ENCODE measurements around the gene UNK.
A peak's percentile ranks its signal among the peaks of the same experiment; 100 is the strongest.
"Not testable (repeated sequence)": the region's sequence is repeated elsewhere in the genome, so short reads cannot be mapped to it uniquely, and the experiment has no call there.

Gene UNK

GRCh38 chr17:75755205-75755901 is 29.3 kb upstream of the UNK start:
- DNase-seq = no peak

GRCh38 chr17:75755990-75756389 is 28.6 kb upstream of the UNK start:
- no peak for DNase-seq

GRCh38 chr17:75756451-75757085 is 28.0 kb upstream of the UNK start:
- DNase-seq = no peak

DNA sequence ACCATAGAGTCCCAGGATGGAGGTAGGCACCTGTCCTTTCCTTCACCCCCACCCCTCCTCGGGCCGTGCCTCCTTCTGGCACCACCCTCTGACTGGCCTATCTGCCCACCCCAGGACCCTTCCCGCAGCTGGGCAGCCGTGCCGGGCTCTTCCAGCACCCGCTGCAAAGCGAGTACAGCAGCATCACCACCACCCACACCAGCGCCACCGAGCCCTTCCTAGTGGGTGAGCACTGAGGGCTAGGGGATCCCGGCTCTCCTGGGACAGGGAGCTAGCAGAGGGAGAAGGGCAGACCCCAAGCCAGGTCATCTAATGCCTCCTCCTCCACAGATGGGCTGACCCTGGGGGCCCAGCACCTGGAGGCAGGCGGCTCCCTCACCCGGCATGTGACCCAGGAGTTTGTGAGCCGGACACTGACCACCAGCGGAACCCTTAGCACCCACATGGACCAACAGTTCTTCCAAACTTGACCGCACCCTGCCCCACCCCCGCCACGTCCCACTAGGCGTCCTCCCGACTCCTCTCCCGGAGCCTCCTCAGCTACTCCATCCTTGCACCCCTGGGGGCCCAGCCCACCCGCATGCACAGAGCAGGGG is 27.4 kb upstream of the UNK start:
- DNase-seq = no peak

DNA sequence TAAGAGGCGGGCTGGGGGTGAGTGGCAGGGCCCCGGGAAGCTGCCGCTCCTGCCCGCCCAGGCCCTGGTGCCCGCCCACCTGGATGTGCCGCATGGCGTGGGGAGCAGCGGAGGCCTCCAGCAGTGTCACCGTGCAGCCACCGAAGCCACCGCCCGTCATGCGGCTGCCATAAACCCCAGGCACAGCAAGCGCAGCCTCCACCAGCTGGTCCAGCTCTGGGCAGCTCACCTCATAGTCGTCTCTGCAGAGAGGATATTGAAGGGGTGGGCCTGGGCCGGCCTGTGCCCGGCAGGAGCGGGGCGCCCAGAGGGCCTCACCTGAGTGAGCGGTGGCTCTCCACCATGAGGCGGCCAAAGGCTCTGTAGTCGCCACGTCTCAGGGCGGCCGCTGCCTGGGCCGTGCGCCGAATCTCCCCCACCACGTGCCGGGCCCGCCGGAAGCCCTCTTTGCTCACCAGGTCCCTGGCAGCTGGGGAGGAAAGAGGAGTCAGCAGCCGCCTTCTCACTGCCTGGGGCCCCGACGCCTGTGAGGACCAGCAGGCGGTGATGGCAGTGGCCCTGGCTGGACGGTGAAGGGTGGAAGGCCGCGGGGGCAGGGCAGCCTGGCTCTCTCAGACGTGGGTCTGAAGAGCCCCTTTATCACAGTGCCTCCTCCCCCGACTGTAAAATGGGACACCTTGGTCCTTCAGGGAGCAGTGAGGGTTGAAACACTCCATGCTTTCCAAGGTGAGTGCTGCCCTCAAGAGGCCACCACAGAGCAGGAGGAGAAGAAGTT is 26.3 kb upstream of the UNK start:
- no peak for DNase-seq

- DNase-seq = no peak
Observed at GRCh38 chr17:75759457-75759856, 25.1 kb upstream of the UNK start.

GRCh38 chr17:75759978-75760640 is 24.5 kb upstream of the UNK start:
- not testable (repeated sequence) for DNase-seq

GRCh38 chr17:75762513-75763268 is 21.9 kb upstream of the UNK start:
- DNase-seq = no peak

DNA sequence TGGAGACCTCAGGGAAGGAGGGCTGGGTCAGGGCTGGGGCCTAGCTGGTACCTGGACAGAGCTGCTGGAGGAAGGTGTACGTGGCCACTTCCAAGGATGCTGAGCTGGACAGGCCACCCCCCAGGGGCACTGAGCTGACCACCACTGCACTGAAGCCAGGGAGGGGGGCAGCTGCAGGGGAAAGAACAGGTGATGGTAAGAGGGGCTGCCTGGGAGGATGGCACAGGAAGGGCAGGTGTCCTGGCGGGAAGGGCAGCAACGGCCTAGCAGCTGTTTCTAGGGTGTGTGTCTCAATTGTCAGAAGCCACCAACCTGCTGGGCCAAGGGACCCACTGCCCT is 21.4 kb upstream of the UNK start:
- no peak for DNase-seq

GRCh38 chr17:75763613-75764416 is 20.8 kb upstream of the UNK start:
- no peak for DNase-seq

DNA sequence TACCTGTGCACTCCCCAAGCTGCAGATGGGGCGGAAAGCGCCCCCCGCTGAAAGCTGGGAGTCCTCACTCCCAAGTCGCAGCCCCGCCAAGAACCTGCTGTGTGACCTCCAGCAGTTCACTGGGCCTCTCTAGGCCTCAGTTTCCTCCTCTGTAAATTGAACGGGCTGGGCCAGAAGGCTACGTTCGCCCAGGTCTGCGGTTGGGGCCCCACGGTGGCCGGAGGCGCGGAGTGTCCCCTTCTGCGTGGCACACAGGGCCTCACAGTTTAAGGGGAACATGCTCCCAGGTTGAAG is 20.2 kb upstream of the UNK start:
- no peak for DNase-seq

DNA sequence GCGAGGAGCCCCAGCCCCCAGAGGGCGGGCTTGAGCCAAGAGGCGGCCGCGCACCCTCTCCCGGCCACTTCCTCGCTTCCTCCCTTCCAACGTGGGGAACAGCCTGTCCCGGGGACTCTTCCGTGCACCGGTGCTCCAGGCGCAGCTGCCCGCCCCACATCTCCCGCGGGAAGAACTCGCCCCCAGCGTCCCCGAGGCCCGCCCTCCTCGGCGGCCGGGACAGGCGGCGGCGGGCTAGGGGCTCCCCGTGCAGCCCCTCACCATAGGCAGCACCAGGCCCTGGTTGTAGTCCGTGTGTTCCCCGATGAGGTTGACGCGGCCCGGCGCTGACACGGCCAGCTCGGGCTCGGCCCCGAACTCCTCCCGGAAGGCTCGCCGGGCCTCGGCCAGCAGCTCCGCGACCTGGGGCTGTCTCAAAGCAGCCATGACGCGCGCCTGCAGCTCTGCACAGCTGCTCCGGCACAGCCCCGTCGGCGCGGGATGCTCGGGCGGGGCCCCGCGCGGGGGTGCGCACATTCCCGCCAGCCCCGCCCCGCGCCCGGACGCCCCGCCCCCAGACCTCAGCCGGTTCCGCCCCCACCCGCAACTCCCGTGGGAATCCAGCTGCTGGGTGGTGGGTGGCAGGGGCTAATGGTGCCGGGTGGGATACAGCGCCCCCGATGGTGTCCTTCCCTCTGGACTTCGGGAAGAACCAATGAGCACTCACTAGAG is 19.7 kb upstream of the UNK start, which contains the start of gene GALK1:
Gene GALK1, minus strand, starts transcription at position 482 of the 711 bp plus-strand sequence. Its CDS starts 56 bp downstream, at position 426.
- DNase-seq = peak; percentile 59

DNA sequence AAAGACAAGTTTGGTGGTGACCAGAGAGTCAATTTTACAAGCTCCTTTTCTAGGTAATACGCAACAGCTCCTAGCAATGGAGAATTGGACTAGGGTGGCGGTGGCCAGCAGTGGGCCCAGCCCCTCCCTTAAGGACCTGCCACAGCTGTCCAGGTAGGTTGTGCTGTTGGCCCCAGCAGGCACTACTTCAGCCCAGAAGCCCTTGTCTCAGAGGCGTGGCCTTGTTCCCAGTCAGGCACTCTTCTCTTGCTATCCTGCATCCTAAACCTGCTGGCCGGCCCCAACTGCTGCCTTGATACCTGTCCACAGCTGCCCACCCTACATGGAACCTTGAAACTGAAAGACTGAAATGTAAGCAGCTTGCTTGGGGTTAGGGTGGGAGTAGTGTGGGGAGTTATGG is 18.6 kb upstream of the UNK start:
- DNase-seq = no peak

DNA sequence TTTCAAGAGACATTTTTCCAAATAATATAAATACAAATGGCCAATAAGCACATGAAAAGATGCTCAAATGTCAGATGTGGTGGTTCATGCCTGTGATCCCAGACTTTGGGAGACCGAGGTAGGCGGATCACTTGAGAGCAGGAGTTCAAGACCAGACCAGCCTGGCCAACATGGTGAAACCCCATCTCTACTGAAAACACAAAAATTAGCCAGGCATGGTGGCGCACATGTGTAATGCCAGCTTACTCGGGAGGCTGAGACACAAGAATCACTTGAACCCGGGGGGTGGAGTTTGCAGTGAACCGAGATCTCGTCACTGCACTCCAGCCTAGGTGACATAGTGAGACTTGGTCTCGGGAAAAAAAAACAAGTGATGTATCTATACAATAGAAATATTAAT is 16.7 kb upstream of the UNK start:
- DNase-seq = no peak

DNA sequence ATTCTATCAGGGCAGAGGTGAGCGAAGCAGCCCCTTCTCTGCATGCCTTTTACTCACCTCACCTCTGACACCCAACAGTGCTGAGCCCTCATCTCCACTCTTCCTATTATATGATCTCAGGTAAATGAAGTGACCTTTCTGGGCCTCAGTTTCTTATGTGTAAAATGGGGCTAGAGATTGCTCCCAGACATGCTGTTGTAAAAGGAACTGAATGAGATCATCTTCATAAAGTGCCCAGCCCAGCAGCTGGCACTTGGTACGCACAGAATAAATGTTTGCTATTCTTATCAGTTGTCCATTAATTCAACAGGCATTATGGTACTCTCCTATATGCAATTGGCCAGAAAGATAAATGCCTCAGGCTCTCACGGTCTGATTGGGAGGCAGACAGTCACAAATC is 15.1 kb upstream of the UNK start:
- no peak for DNase-seq

DNA sequence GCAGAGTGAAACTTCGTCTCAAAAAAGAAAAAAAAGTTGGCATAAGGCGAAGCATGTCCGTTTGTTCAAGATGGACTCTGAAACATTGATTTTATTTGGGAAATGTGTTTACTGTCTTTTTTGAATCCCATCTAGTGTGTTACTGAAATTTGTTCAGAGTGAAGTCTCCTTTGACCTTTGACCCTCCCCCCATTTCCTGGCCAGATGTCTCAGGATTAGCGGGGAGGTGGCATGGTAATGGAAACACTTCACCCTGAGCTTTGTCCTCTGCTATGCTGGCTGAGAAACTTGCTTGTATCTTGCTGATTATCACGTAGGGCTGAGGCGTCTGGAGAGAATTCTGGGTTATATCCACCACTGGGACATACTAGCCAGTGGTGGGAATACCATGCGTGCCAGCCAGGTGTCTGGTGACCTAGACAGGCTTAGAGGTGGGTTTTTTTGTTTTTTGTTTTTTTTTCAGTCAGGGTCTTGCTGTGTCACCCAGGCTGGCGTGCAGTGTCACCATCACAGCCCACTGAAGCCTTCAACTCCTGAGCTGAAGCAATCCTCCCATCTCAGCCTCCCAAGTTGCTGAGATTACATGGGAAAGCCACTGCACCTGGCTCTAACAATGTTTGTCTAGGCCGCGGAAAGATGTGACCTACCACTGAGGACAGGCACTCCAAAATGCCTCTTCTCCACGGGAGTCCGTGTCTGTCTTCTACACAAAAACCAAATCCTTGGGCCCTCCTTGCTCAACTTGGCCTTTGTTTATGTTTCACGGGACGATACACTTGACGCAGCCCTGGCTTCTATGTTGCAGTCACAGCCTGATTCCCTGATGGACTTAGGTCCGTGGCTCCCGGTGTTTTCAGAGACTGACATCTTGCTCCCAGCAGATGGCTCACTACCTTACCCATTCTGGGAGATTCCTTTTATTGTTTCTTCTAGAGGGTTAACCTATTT is 13.0 kb upstream of the UNK start:
- DNase-seq = peak; percentile 35

DNA sequence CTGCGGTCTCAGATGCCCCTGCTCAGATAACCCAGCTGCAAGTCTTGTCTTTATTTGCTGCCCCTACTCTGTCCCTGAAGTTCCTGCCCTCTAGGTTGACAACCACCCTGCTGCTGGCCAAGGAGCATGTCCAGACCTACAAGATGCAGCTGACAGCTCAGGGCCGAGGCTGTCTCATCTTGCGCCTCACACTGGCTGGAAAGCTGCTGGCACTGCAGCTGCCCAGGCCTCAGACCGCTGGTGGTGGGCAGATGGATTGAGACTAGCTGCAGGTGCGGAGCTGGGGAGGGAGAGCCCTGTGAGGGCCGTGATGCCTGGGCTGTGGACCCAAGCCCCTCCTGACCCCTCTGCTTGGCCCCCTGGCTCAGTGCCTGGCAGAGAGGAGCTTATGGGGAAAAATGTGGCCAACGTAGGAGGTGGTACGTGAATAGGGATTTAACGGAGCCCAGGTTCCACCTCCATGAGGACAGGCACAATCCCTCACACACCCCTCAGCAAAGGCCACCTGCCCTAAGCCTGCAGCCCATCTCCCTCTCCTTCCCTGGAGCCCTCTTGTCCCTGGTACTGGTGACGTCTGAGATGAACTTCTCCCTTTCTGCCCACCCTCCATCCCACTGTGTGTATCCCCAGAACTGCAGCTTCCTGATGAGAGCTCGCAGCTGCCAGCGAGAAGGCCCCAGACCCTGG is 11.3 kb upstream of the UNK start:
- no peak for DNase-seq

- no peak for DNase-seq
Observed at GRCh38 chr17:75773808-75774470, 10.7 kb upstream of the UNK start.

Data from HCEC 1CT (cell line).